ENCODE results near the gene SGCE. TPM values are rescaled to one million over a fixed set of nuclear protein-coding genes. Genes with fewer than 3 reads are reported as not detected.

The SGCE gene
- total RNA-seq, 1 experiment from 2014 or later = 17.4 TPM

- no peaks in the 10 kb centered on the region for H3K9me2 ChIP-seq (ENCODE audit: insufficient read depth)
- H3K9ac ChIP-seq (ENCODE audit: low read length) = peak overlapping the region; percentile 43
- ATAC-seq (no peak), DNase-seq (ENCODE audit: low read depth, low spot score) (peak; percentile 16)
- peaks cover 5 to 21% of the 10 kb centered on the region in 2 experiments; a peak in 2 of 4 replicates for H3K4me1 ChIP-seq (ENCODE audit: control insufficient read depth in 1 of 2, insufficient read depth in 2 of 2, low read length in 2 of 2)
- no peak for TF ChIP-seq TCF7L2 (IDR thresholded peaks at IDR 0.05; ENCODE audit: borderline replicate concordance, extremely low read depth, insufficient read depth, insufficient read length)
- no peak for TF ChIP-seq POLR2A (IDR thresholded peaks at IDR 0.05; ENCODE audit: borderline replicate concordance, extremely low read depth, insufficient read depth, insufficient read length)
- no peaks in the 10 kb centered on the region for H3K27me3 ChIP-seq (ENCODE audit: insufficient read depth, low read length)
- H3K4me3 ChIP-seq (replicated peaks in 1 of 2; ENCODE audit: low read depth in 1 of 2, low read length in 2 of 2) = peak overlapping the region; percentile 46 to 56
- ChIA-PET RAD21 (ENCODE audit: low non-redundant PET in 1 of 2, low total read pairs in 2 of 2, uncharacterized antibody in 2 of 2, unreplicated experiment in 2 of 2) (interaction anchor here (0.7 kb wide), 3 partner anchors 208 to 262 kb away, joined by 3 read pairs; no protein-coding TSS in a partner anchor), POLR2A (interaction anchor here (0.8 to 0.9 kb wide), 3 partner anchors 27 to 206 kb away, joined by 3 to 4 read pairs (median 3); no protein-coding TSS in a partner anchor), CTCF (interaction anchor here (0.9 to 2.8 kb wide), 3 partner anchors 208 to 1033 kb away, joined by 3 to 11 read pairs (median 3); no protein-coding TSS in a partner anchor)
- no peaks in the 10 kb centered on the region for H4K20me1 ChIP-seq (ENCODE audit: insufficient read depth)
- no peaks in the 10 kb centered on the region; the same call in 1 of the 2 replicates for H3K79me2 ChIP-seq (ENCODE audit: insufficient read depth, low read length)
- H2AFZ ChIP-seq (ENCODE audit: low read depth, low read length, poor library complexity, severe bottlenecking) = peak overlapping the region; percentile 33
- peak overlapping the region; percentile 40 for H3K27ac ChIP-seq (ENCODE audit: low read depth, low read length)
- intact Hi-C loops (cut with micrococcal nuclease) = loop anchor here (2.0 to 10.0 kb wide), 5 partner anchors 145 to 818 kb away; no protein-coding TSS in a partner anchor
- H3K4me2 ChIP-seq (ENCODE audit: low read length) = peak overlapping the region; percentile 83
- H3K9me3 ChIP-seq (ENCODE audit: control insufficient read depth in 1 of 2, insufficient read depth in 1 of 2, low read depth in 1 of 2, low read length in 2 of 2) = no peaks in the 10 kb centered on the region
- no TSS peak for BruUV-seq (replicated peaks)
- H3K36me3 ChIP-seq (ENCODE audit: control insufficient read depth in 1 of 2, insufficient read depth in 2 of 2, low read length in 2 of 2) = no peaks in the 10 kb centered on the region
These were observed 1.2 kb upstream of the SGCE start for GRCh38 chr7:94656925-94657731.

GRCh38 chr7:94656658-94656924 lies 658 bp upstream of the SGCE start:
- H3K9me2 ChIP-seq (ENCODE audit: insufficient read depth) = no peaks in the 10 kb centered on the region
- intact Hi-C loops (cut with micrococcal nuclease) = loop anchor here (2.0 to 10.0 kb wide), 5 partner anchors 144 to 818 kb away; no protein-coding TSS in a partner anchor
- TSS peak; percentile 80 for BruUV-seq (replicated peaks)
- no peaks in the 10 kb centered on the region; the same call in 1 of the 2 replicates for H3K79me2 ChIP-seq (ENCODE audit: insufficient read depth, low read length)
- peaks cover 5 to 21% of the 10 kb centered on the region in 2 experiments; a peak in 2 of 4 replicates for H3K4me1 ChIP-seq (ENCODE audit: control insufficient read depth in 1 of 2, insufficient read depth in 2 of 2, low read length in 2 of 2)
- no peaks in the 10 kb centered on the region for H4K20me1 ChIP-seq (ENCODE audit: insufficient read depth)
- peak overlapping the region; percentile 33 for H2AFZ ChIP-seq (ENCODE audit: low read depth, low read length, poor library complexity, severe bottlenecking)
- CTCF ChIA-PET = interaction anchor here (2.8 kb wide), 1 partner anchor 207 kb away, joined by 11 read pairs; no protein-coding TSS in a partner anchor
- peak overlapping the region; percentile 83 for H3K4me2 ChIP-seq (ENCODE audit: low read length)
- POLR2A ChIA-PET = interaction anchor here (0.9 kb wide), 2 partner anchors 200 to 205 kb away, joined by 3 to 4 read pairs; no protein-coding TSS in a partner anchor
- ATAC-seq (no peak), DNase-seq (ENCODE audit: low read depth, low spot score) (no peak)
- RAD21 ChIA-PET (ENCODE audit: low non-redundant PET in 1 of 2, low total read pairs in 2 of 2, uncharacterized antibody in 2 of 2, unreplicated experiment in 2 of 2) = interaction anchor here in 1 of 2 experiments (0.7 kb wide), 2 partner anchors 207 to 261 kb away, joined by 3 read pairs; no protein-coding TSS in a partner anchor
- H3K27me3 ChIP-seq (ENCODE audit: insufficient read depth, low read length) = no peaks in the 10 kb centered on the region
- H3K4me3 ChIP-seq (replicated peaks in 1 of 2; ENCODE audit: low read depth in 1 of 2, low read length in 2 of 2) = peak overlapping the region; percentile 46 to 56
- H3K27ac ChIP-seq (ENCODE audit: low read depth, low read length) = 0 out of 2 replicates have a peak overlapping the region, but pooled peaks have one; percentile 4
- H3K9me3 ChIP-seq (ENCODE audit: control insufficient read depth in 1 of 2, insufficient read depth in 1 of 2, low read depth in 1 of 2, low read length in 2 of 2) = no peaks in the 10 kb centered on the region
- H3K9ac ChIP-seq (ENCODE audit: low read length) = no peak overlapping the region
- TF ChIP-seq CBX3 (IDR thresholded peaks at IDR 0.05; ENCODE audit: low read depth) (no peak), JUND (IDR thresholded peaks at IDR 0.05) (no peak), EZH2 (IDR thresholded peaks at IDR 0.05) (no peak), ELF1 (IDR thresholded peaks at IDR 0.05; ENCODE audit: borderline replicate concordance, low read depth) (no peak), ZFX (IDR thresholded peaks at IDR 0.05) (no peak), SRF (IDR thresholded peaks at IDR 0.05; ENCODE audit: low read depth) (no peak), SIN3A (IDR thresholded peaks at IDR 0.05; ENCODE audit: low read depth) (no peak), CEBPB (IDR thresholded peaks at IDR 0.05; ENCODE audit: low read depth) (no peak), POLR2AphosphoS5 (IDR thresholded peaks at IDR 0.05; ENCODE audit: low read depth, low read length) (no peak)
- TF ChIP-seq, protein P1, sequence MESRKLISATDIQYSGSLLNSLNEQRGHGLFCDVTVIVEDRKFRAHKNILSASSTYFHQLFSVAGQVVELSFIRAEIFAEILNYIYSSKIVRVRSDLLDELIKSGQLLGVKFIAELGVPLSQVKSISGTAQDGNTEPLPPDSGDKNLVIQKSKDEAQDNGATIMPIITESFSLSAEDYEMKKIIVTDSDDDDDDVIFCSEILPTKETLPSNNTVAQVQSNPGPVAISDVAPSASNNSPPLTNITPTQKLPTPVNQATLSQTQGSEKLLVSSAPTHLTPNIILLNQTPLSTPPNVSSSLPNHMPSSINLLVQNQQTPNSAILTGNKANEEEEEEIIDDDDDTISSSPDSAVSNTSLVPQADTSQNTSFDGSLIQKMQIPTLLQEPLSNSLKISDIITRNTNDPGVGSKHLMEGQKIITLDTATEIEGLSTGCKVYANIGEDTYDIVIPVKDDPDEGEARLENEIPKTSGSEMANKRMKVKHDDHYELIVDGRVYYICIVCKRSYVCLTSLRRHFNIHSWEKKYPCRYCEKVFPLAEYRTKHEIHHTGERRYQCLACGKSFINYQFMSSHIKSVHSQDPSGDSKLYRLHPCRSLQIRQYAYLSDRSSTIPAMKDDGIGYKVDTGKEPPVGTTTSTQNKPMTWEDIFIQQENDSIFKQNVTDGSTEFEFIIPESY (IDR thresholded peaks at IDR 0.05; ENCODE audit: extremely low read depth, insufficient replicate concordance, low read length) = no peak
- no peaks in the 10 kb centered on the region for H3K36me3 ChIP-seq (ENCODE audit: control insufficient read depth in 1 of 2, insufficient read depth in 2 of 2, low read length in 2 of 2)

Data from HCT116 (cell line).